Colonic mucosa (tissue), 4 donors: ENCODE results near the gene PLAAT2. TPM values are rescaled to one million over a fixed set of nuclear protein-coding genes. Genes with fewer than 3 reads are reported as not detected.

ENCODE experiments used
- DNase-seq: peaks from one replicate; pipeline ENCODE4 v3.0.0-alpha.2; 2020
- H3K27ac ChIP-seq: fragments of 200-600 bp; one replicate; pipeline ENCODE4 v1.8.0; 2021
- H3K27me3 ChIP-seq: fragments of 200-600 bp; one replicate; pipeline ENCODE4 v1.8.0; 2021
- H3K36me3 ChIP-seq: fragments of 200-600 bp; one replicate; pipeline ENCODE4 v1.8.0; 2021
- H3K4me1 ChIP-seq: fragments of 200-600 bp; one replicate; pipeline ENCODE4 v1.8.0; 2021; ENCODE audit warnings: mild to moderate bottlenecking
- H3K4me3 ChIP-seq: fragments of 200-600 bp; one replicate; pipeline ENCODE4 v1.8.0; 2021
- H3K9ac ChIP-seq, 2 donors: one replicate each; pipeline ENCODE4 v1.7.0; 2013; ENCODE audit warnings: control low read depth in 2 of 2, low read depth in 2 of 2, low read length in 2 of 2
- H3K9me3 ChIP-seq: fragments of 200-600 bp; one replicate; pipeline ENCODE4 v1.8.0; 2021
- CTCF ChIP-seq: fragments of 200-600 bp; IDR thresholded peaks from one replicate; pipeline ENCODE4 v1.8.0; 2022; ENCODE audit warnings: antibody characterized with exemption, mild to moderate bottlenecking
- intact Hi-C: fragments of 100-400 bp; cut with DNase I; formaldehyde crosslinking; loops from one replicate; pipeline ENCODE4 v1.14.1; 2022
- total RNA-seq, 2 donors: library from RNA; stranded (reverse); fragmentation: NEBNext Ultra II Directional in 1 of 2; extraction: Animal tissue kit (Norgen Biotek cat#: 25700) in 1 of 2; gene quantifications; one replicate each; pipeline ENCODE4 v1.2.1, GENCODE V29; 2021
- donor health status: healthy.
- donor health status: DM: no; HTN: no; CAD: no.
- donor health status: DM: no; HTN: no; CAD: no.

The PLAAT2 gene
- total RNA-seq, 2 donors from 2014 or later = 1.9 to 11.1 TPM

- DNase-seq = no peak
- H3K9me3 ChIP-seq = no peaks in the 10 kb centered on the region
- H3K27ac ChIP-seq = no peak overlapping the region
- H3K4me1 ChIP-seq = no peaks in the 10 kb centered on the region
- intact Hi-C loops = no loop called here
- H3K4me3 ChIP-seq = no peak overlapping the region
- no peak overlapping the region for H3K9ac ChIP-seq
- no peaks in the 10 kb centered on the region for H3K36me3 ChIP-seq
- H3K27me3 ChIP-seq = no peaks in the 10 kb centered on the region
- no peak for TF ChIP-seq CTCF
Measured at GRCh38 chr11:63598556-63598955, 35.4 kb upstream of the PLAAT2 start.

GRCh38 chr11:63595296-63595695, 32.1 kb upstream of the PLAAT2 start:
- H3K9me3 ChIP-seq = no peaks in the 10 kb centered on the region
- no peak overlapping the region for H3K9ac ChIP-seq
- H3K27ac ChIP-seq = no peak overlapping the region
- DNase-seq = peak; percentile 5
- H3K36me3 ChIP-seq = no peaks in the 10 kb centered on the region
- TF ChIP-seq CTCF = no peak
- intact Hi-C loops = no loop called here
- no peaks in the 10 kb centered on the region for H3K27me3 ChIP-seq
- no peak overlapping the region for H3K4me3 ChIP-seq
- no peaks in the 10 kb centered on the region for H3K4me1 ChIP-seq

GRCh38 chr11:63592975-63593395, 29.8 kb upstream of the PLAAT2 start:
- H3K36me3 ChIP-seq = no peaks in the 10 kb centered on the region
- peak; percentile 39 for TF ChIP-seq CTCF
- no peak overlapping the region for H3K9ac ChIP-seq
- H3K9me3 ChIP-seq = no peaks in the 10 kb centered on the region
- no peak overlapping the region for H3K4me3 ChIP-seq
- no peaks in the 10 kb centered on the region for H3K27me3 ChIP-seq
- DNase-seq = no peak
- no peak overlapping the region for H3K27ac ChIP-seq
- intact Hi-C loops = no loop called here
- H3K4me1 ChIP-seq = no peaks in the 10 kb centered on the region

GRCh38 chr11:63590024-63590788, 27.0 kb upstream of the PLAAT2 start:
- no peak for TF ChIP-seq CTCF
- no peak overlapping the region for H3K9ac ChIP-seq
- no peaks in the 10 kb centered on the region for H3K4me1 ChIP-seq
- DNase-seq = no peak
- H3K27me3 ChIP-seq = no peaks in the 10 kb centered on the region
- no peak overlapping the region for H3K27ac ChIP-seq
- no peaks in the 10 kb centered on the region for H3K36me3 ChIP-seq
- no peaks in the 10 kb centered on the region for H3K9me3 ChIP-seq
- no peak overlapping the region for H3K4me3 ChIP-seq
- intact Hi-C loops = no loop called here

GRCh38 chr11:63589000-63589399, 25.8 kb upstream of the PLAAT2 start:
- DNase-seq = no peak
- no peaks in the 10 kb centered on the region for H3K36me3 ChIP-seq
- H3K9ac ChIP-seq = no peak overlapping the region
- H3K27ac ChIP-seq = no peak overlapping the region
- no peak overlapping the region for H3K4me3 ChIP-seq
- H3K9me3 ChIP-seq = no peaks in the 10 kb centered on the region
- TF ChIP-seq CTCF = no peak
- intact Hi-C loops = no loop called here
- H3K4me1 ChIP-seq = no peaks in the 10 kb centered on the region
- no peaks in the 10 kb centered on the region for H3K27me3 ChIP-seq
